H1 (cell line): ENCODE results near the gene UVSSA. TPM values are rescaled to one million over a fixed set of nuclear protein-coding genes. Genes with fewer than 3 reads are reported as not detected.
A peak's percentile ranks its signal among the peaks of the same experiment; 100 is the strongest.
"Not testable (repeated sequence)": the region's sequence is repeated elsewhere in the genome, so short reads cannot be mapped to it uniquely, and the experiment has no call there.

Experiments used
- CTCF ChIA-PET: fragments of 300-600 bp; sonication (Branson Sonifier 250); formaldehyde crosslinking; loops from one replicate; lab custom pipeline; 2021; ENCODE audit not compliant: partially characterized antibody; lab: Charles Lee
- POLR2A ChIA-PET: fragments of 300-600 bp; sonication (Branson Sonifier 250); formaldehyde crosslinking; loops from one replicate; lab custom pipeline; 2021; ENCODE audit warnings: inconsistent platforms; ENCODE audit not compliant: partially characterized antibody; lab: Charles Lee
- DNase-seq, 2 experiments: peaks; one replicate each; pipeline versions ENCODE4 v3.0.0 to v3.0.0-alpha.2; 2010 to 2022; ENCODE audit warnings: low spot score in 2 of 2, low read depth in 1 of 2, mixed read lengths in 1 of 2
- FAIRE-seq: peaks from 2 replicates; lab custom pipeline; 2011; peaks lifted over from hg19 to GRCh38; lab: Jason Lieb, UNC
- H2AFZ ChIP-seq: 2 replicates; pipeline ENCODE4 v1.8.1; 2012; ENCODE audit warnings: low read length, inconsistent platforms
- H2AK5ac ChIP-seq: 2 replicates; pipeline ENCODE4 v1.6.1; 2013; ENCODE audit warnings: low read depth, low read length
- H2BK120ac ChIP-seq: replicated peaks from 2 replicates; pipeline ENCODE3; 2013; ENCODE audit warnings: low read depth, low read length, inconsistent platforms
- H2BK12ac ChIP-seq: 2 replicates; pipeline ENCODE4 v1.6.1; 2013; ENCODE audit warnings: low read depth, low read length
- H2BK15ac ChIP-seq: 2 replicates; pipeline ENCODE4 v1.6.1; 2013; ENCODE audit warnings: low read length
- H2BK20ac ChIP-seq: 2 replicates; pipeline ENCODE4 v1.6.1; 2013; ENCODE audit warnings: low read length
- H2BK5ac ChIP-seq: 2 replicates; pipeline ENCODE4 v1.6.1; 2013; ENCODE audit warnings: low read depth, low read length
- H3K14ac ChIP-seq: 2 replicates; pipeline ENCODE4 v1.6.1; 2013; ENCODE audit warnings: inconsistent platforms; ENCODE audit not compliant: insufficient read length
- H3K18ac ChIP-seq: 2 replicates; pipeline ENCODE4 v1.6.1; 2013; ENCODE audit warnings: low read length; ENCODE audit errors: extremely low read depth
- H3K23ac ChIP-seq: 2 replicates; pipeline ENCODE4 v1.6.1; 2013; ENCODE audit warnings: inconsistent platforms; ENCODE audit not compliant: insufficient read length
- H3K23me2 ChIP-seq: 2 replicates; pipeline ENCODE4 v1.6.1; 2013; ENCODE audit warnings: low read depth, low read length
- H3K27ac ChIP-seq: 2 replicates; pipeline ENCODE4 v1.6.1; 2011; ENCODE audit warnings: low read depth, low read length, inconsistent platforms
- H3K27me3 ChIP-seq, 4 experiments: replicated peaks in 1 of 4; 1 replicate in 1 of 4; 2 replicates in 3 of 4; pipeline versions ENCODE4 v1.6.1 to v1.8.1; 2011 to 2013; ENCODE audit warnings: low read length in 3 of 4, mild to moderate bottlenecking in 3 of 4, inconsistent platforms in 2 of 4, mixed read lengths in 2 of 4, moderate library complexity in 1 of 4; ENCODE audit not compliant: control insufficient read depth in 3 of 4, insufficient read depth in 3 of 4; ENCODE audit errors: extremely low read depth in 1 of 4
- H3K36me3 ChIP-seq, 4 experiments: 2 replicates each; pipeline versions ENCODE4 v1.6.1 to v1.8.1; 2011 to 2013; ENCODE audit warnings: mild to moderate bottlenecking in 4 of 4, low read length in 3 of 4, moderate library complexity in 2 of 4, control low read depth in 1 of 4, inconsistent platforms in 1 of 4; ENCODE audit not compliant: insufficient read depth in 4 of 4, control insufficient read depth in 2 of 4
- H3K4ac ChIP-seq: replicated peaks from 2 replicates; pipeline ENCODE3; 2013; ENCODE audit warnings: low read length, low read depth, mixed read lengths, inconsistent platforms; ENCODE audit not compliant: insufficient read length
- H3K4me1 ChIP-seq, 4 experiments: replicated peaks in 1 of 4; 1 replicate in 1 of 4; 2 replicates in 3 of 4; pipeline versions ENCODE4 v1.6.1 to v1.8.1; 2011 to 2013; ENCODE audit warnings: low read length in 3 of 4, inconsistent platforms in 2 of 4, mixed read lengths in 1 of 4; ENCODE audit not compliant: insufficient read depth in 4 of 4, control insufficient read depth in 3 of 4
- H3K4me2 ChIP-seq, 2 experiments: 2 replicates each; pipeline versions ENCODE4 v1.6.1 to v1.8.1; 2011 to 2013; ENCODE audit warnings: low read depth in 2 of 2, low read length in 2 of 2, control low read depth in 1 of 2, inconsistent platforms in 1 of 2, mild to moderate bottlenecking in 1 of 2; ENCODE audit not compliant: insufficient read depth in 1 of 2
- H3K4me3 ChIP-seq, 4 experiments: fragments of 200-600, 300-600 bp in 1 of 4; sonication (generic), shearing (Covaris generic), sonication (Bioruptor Twin) in 1 of 4; 2 replicates each; pipeline versions ENCODE4 v1.5.1 to v1.8.1; 2011 to 2016; ENCODE audit warnings: low read length in 4 of 4, low read depth in 3 of 4, control low read depth in 2 of 4, inconsistent platforms in 2 of 4, mild to moderate bottlenecking in 2 of 4, mixed read lengths in 1 of 4, moderate library complexity in 1 of 4; ENCODE audit not compliant: insufficient read depth in 2 of 4; ENCODE audit errors: extremely low read depth in 1 of 4
- H3K56ac ChIP-seq: replicated peaks from 2 replicates; pipeline ENCODE3; 2013; ENCODE audit warnings: low read depth, mild to moderate bottlenecking, mixed read lengths, low read length, inconsistent platforms; ENCODE audit not compliant: insufficient read length
- H3K79me1 ChIP-seq: 2 replicates; pipeline ENCODE4 v1.6.1; 2013; ENCODE audit warnings: low read depth, low read length, control low read depth
- H3K79me2 ChIP-seq, 2 experiments: 2 replicates each; pipeline versions ENCODE4 v1.6.1 to v1.8.1; 2012 to 2013; ENCODE audit warnings: low read length in 2 of 2, mild to moderate bottlenecking in 2 of 2, inconsistent platforms in 1 of 2; ENCODE audit not compliant: insufficient read depth in 2 of 2, control insufficient read depth in 1 of 2
- H3K9ac ChIP-seq, 4 experiments: replicated peaks in 1 of 4; 1 replicate in 1 of 4; 2 replicates in 3 of 4; pipeline versions ENCODE4 v1.6.1 to v1.8.1; 2011 to 2013; ENCODE audit warnings: low read depth in 3 of 4, low read length in 3 of 4, control low read depth in 2 of 4, mild to moderate bottlenecking in 2 of 4, moderate library complexity in 2 of 4, inconsistent platforms in 1 of 4; ENCODE audit errors: extremely low read depth in 1 of 4
- H3K9me3 ChIP-seq, 2 experiments: 2 replicates each; pipeline versions ENCODE4 v1.6.1 to v1.8.1; 2012 to 2013; ENCODE audit warnings: mild to moderate bottlenecking in 2 of 2, moderate library complexity in 2 of 2, control low read depth in 1 of 2, inconsistent platforms in 1 of 2, low read depth in 1 of 2, low read length in 1 of 2, mixed read lengths in 1 of 2; ENCODE audit not compliant: insufficient read depth in 2 of 2
- H4K20me1 ChIP-seq, 2 experiments: replicated peaks in 1 of 2; 2 replicates each; pipeline versions ENCODE3 to v1.8.1; 2011 to 2013; ENCODE audit warnings: inconsistent platforms in 2 of 2, low read length in 2 of 2, mild to moderate bottlenecking in 1 of 2; ENCODE audit not compliant: insufficient read depth in 2 of 2, control insufficient read depth in 1 of 2
- H4K5ac ChIP-seq: 2 replicates; pipeline ENCODE4 v1.6.1; 2013; ENCODE audit warnings: low read length, low read depth, mixed read lengths, inconsistent platforms; ENCODE audit not compliant: insufficient read length
- H4K8ac ChIP-seq: 2 replicates; pipeline ENCODE4 v1.8.0; 2013; ENCODE audit warnings: mild to moderate bottlenecking, moderate library complexity, low read length, inconsistent platforms; ENCODE audit not compliant: insufficient read depth; ENCODE audit errors: extremely low read depth
- H4K91ac ChIP-seq: replicated peaks from 2 replicates; pipeline ENCODE3; 2013; ENCODE audit warnings: low read length, mixed read lengths, inconsistent platforms; ENCODE audit not compliant: insufficient read length
- WGBS, 2 experiments: shearing (Covaris generic) in 1 of 2; methylation state at CpG; one replicate each; pipeline versions ENCODE4 v1.1.6 to v1.1.7; 2013 to 2015; ENCODE audit warnings: low lambda C conversion rate in 2 of 2, mixed read lengths in 2 of 2, inconsistent platforms in 1 of 2, low coverage in 1 of 2, missing lambda C conversion rate in 1 of 2; ENCODE audit not compliant: insufficient replicate concordance in 2 of 2, insufficient coverage in 1 of 2, insufficient read length in 1 of 2; ENCODE audit errors: extremely low coverage in 1 of 2, missing lambda C conversion rate in 1 of 2; 5-methylcytosine and 5-hydroxymethylcytosine counted together
- polyA plus RNA-seq, 7 experiments: library from polyadenylated mRNA; depleted of rRNA in 3 of 7; stranded (reverse) in 5 of 7; unstranded in 2 of 7; fragments of >200 nt in 5 of 7; fragments of 200-250 nt in 2 of 7; gene quantifications; 1 replicate in 5 of 7; 2 replicates in 1 of 7; 4 replicates in 1 of 7; pipeline versions ENCODE4 v1.2.1 to v1.2.3, GENCODE V29; 2011 to 2013; ENCODE audit warnings: missing spikeins in 2 of 7, mixed read lengths in 2 of 7
- total RNA-seq: library from RNA; stranded (reverse); fragmentation: NEBNext Ultra II Directional; extraction: Animal tissue kit (Norgen Biotek cat#: 25700); gene quantifications from 2 replicates; pipeline ENCODE4 v1.2.1, GENCODE V29; 2021

Gene UVSSA
- total and polyA plus RNA-seq, 2 of the 8 experiments (the other 6 are each of a cell fraction or from before 2014, with no cell fraction given) = 14.5 to 19.4 TPM

DNA sequence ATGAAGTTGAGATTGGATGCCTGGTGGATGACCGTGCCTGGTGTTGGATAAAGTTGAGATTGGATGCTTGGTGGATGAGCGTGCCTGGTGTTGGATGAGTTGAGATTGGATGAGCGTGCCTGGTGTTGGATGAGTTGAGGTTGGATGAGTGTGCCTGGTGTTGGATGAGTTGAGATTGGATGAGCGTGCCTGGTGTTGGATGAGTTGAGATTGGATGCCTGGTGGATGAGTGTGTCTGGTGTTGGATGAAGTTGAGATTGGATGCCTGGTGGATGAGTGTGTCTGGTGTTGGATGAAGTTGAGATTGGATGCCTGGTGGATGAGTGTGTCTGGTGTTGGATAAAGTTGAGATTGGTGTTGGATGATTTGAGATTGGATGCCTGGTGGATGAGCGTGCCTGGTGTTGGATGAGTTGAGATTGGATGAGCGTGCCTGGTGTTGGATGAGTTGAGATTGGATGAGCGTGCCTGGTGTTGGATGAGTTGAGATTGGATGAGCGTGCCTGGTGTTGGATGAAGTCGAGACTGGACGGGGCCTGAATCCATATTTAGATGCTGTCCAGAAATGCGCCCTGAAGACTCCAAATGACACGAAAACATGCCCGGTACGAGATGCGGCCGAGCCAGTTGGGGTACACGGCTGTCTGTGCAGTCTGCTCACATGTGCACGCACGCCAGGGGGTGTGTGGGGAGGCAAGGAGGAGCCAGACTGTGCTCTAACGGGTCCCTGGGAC is 22.4 kb upstream of the UVSSA start:
- H2AK5ac ChIP-seq, H3K4me3 ChIP-seq, H3K23ac ChIP-seq, H3K4me1 ChIP-seq, H2BK20ac ChIP-seq, H3K27ac ChIP-seq, H4K8ac ChIP-seq, H2AFZ ChIP-seq, H2BK12ac ChIP-seq, H4K91ac ChIP-seq, H3K4ac ChIP-seq, H3K14ac ChIP-seq, FAIRE-seq, H3K9me3 ChIP-seq, H3K27me3 ChIP-seq, H3K79me1 ChIP-seq, CTCF ChIA-PET, H3K4me2 ChIP-seq, H3K18ac ChIP-seq, H2BK5ac ChIP-seq, H3K9ac ChIP-seq, H2BK120ac ChIP-seq, DNase-seq, H4K5ac ChIP-seq, H3K79me2 ChIP-seq, H2BK15ac ChIP-seq: not testable (repeated sequence)
- WGBS, 2 experiments = 89% methylated on average over 15 of the region's 20 CpGs; no CpG with 5 or more reads in 1 of the 2 experiments
- Histone ChIP-seq H4K20me1 (peaks cover under 1 to 19% of the 10 kb centered on the region in 2 experiments), H3K56ac (peak overlapping the region; percentile 84), H3K36me3 (peaks cover 7 to 29% (median 19%) of the 10 kb centered on the region in 4 experiments; a peak in 5 of 8 replicates), H3K23me2 (peaks cover 11% of the 10 kb centered on the region; the same call in 1 of the 2 replicates)
- POLR2A ChIA-PET = interaction anchor here (1.4 kb wide), 1 partner anchor 16 kb away, joined by 3 read pairs; no protein-coding TSS in a partner anchor
